ENCODE measurements around the gene RPS6KC1. TPM values are rescaled to one million over a fixed set of nuclear protein-coding genes. Genes with fewer than 3 reads are reported as not detected.

The RPS6KC1 gene
- total and polyA plus RNA-seq, 8 donors, result 15.8 to 25.2 (median 23.5) TPM

GRCh38 chr1:213123536-213123935, 72.5 kb downstream of the RPS6KC1 start:
- intact Hi-C loops (cut with DNase I), result no loop called here
- no peak overlapping the region for H3K4me3 ChIP-seq
- no peak overlapping the region for H3K27ac ChIP-seq
- TF ChIP-seq CTCF (IDR thresholded peaks at IDR 0.05), result no peak
- no peaks in the 10 kb centered on the region for H3K27me3 ChIP-seq
- peak; percentile 38 for ATAC-seq
- H3K36me3 ChIP-seq, result no peaks in the 10 kb centered on the region
- H3K9me3 ChIP-seq, result no peaks in the 10 kb centered on the region
- no peak for DNase-seq
- H3K4me1 ChIP-seq, result no peaks in the 10 kb centered on the region

- Histone ChIP-seq H3K9me3 (no peaks in the 10 kb centered on the region), H3K4me1 (no peaks in the 10 kb centered on the region), H3K4me3 (no peak overlapping the region), H3K27ac (no peak overlapping the region), H3K36me3 (no peaks in the 10 kb centered on the region), H3K27me3 (no peaks in the 10 kb centered on the region)
- ATAC-seq, result no peak
- intact Hi-C loops (cut with DNase I), result no loop called here
- TF ChIP-seq CTCF (IDR thresholded peaks at IDR 0.05), result no peak
- DNase-seq, result no peak
These were observed 73.5 kb downstream of the RPS6KC1 start for GRCh38 chr1:213124590-213124989.

GRCh38 chr1:213125643-213126042, 74.6 kb downstream of the RPS6KC1 start:
- H3K4me1 ChIP-seq, result no peaks in the 10 kb centered on the region
- no peak for TF ChIP-seq CTCF (IDR thresholded peaks at IDR 0.05)
- H3K27ac ChIP-seq, result no peak overlapping the region
- H3K27me3 ChIP-seq, result no peaks in the 10 kb centered on the region
- DNase-seq, result no peak
- no peak overlapping the region for H3K4me3 ChIP-seq
- intact Hi-C loops (cut with DNase I), result no loop called here
- no peaks in the 10 kb centered on the region for H3K9me3 ChIP-seq
- ATAC-seq, result no peak
- no peaks in the 10 kb centered on the region for H3K36me3 ChIP-seq

GRCh38 chr1:213127074-213127473, 76.0 kb downstream of the RPS6KC1 start:
- no peak for TF ChIP-seq CTCF (IDR thresholded peaks at IDR 0.05)
- no peaks in the 10 kb centered on the region for H3K4me1 ChIP-seq
- H3K36me3 ChIP-seq, result no peaks in the 10 kb centered on the region
- intact Hi-C loops (cut with DNase I), result no loop called here
- no peaks in the 10 kb centered on the region for H3K9me3 ChIP-seq
- no peaks in the 10 kb centered on the region for H3K27me3 ChIP-seq
- DNase-seq (no peak), ATAC-seq (no peak)
- no peak overlapping the region for H3K27ac ChIP-seq
- no peak overlapping the region for H3K4me3 ChIP-seq

GRCh38 chr1:213131851-213132655, 81.0 kb downstream of the RPS6KC1 start:
- H3K27me3 ChIP-seq, result no peaks in the 10 kb centered on the region
- H3K9me3 ChIP-seq, result no peaks in the 10 kb centered on the region
- H3K4me3 ChIP-seq, result no peak overlapping the region
- H3K36me3 ChIP-seq, result no peaks in the 10 kb centered on the region
- DNase-seq (no peak), ATAC-seq (no peak)
- H3K27ac ChIP-seq, result no peak overlapping the region
- TF ChIP-seq CTCF (IDR thresholded peaks at IDR 0.05), result no peak
- intact Hi-C loops (cut with DNase I), result no loop called here
- H3K4me1 ChIP-seq, result no peaks in the 10 kb centered on the region

Measured in left lung (tissue), 10 donors.